GM12878 (cell line): Measurements from ENCODE around the gene ANKRD7. TPM values are rescaled to one million over a fixed set of nuclear protein-coding genes. Genes with fewer than 3 reads are reported as not detected.

Experiments used
- ATAC-seq: fragments of 200-7000 bp; cut with Tn5 transposase; 3 replicates; pipeline ENCODE4 v1.9.1; 2020; ENCODE audit warnings: mild to moderate bottlenecking, moderate library complexity
- BruUV-seq: library from RNA; stranded (reverse); fragments of 400-500 nt; replicated peaks from 2 replicates; lab custom pipeline; 2021; lab: Mats Ljungman, UMichigan
- CTCF ChIA-PET: fragments of 300-600 bp; sonication (Branson Sonifier 250); formaldehyde crosslinking; extraction: SDS; loops from one replicate; lab custom pipeline; 2021; ENCODE audit warnings: inconsistent platforms; lab: Yijun Ruan, JAX
- POLR2A ChIA-PET: fragments of 350-600 bp; formaldehyde crosslinking; extraction: SDS; loops from one replicate; lab custom pipeline; 2021; ENCODE audit warnings: inconsistent platforms; lab: Charles Lee
- RAD21 ChIA-PET: fragments of 300-600 bp; sonication (Branson Sonifier 250); formaldehyde crosslinking; loops from one replicate; lab custom pipeline; 2023; ENCODE audit warnings: antibody characterized with exemption; ENCODE audit not compliant: unreplicated experiment; lab: Charles Lee
- SMC1A ChIA-PET: fragments of 300-600 bp; sonication (Branson Sonifier 250); formaldehyde crosslinking; loops from one replicate; lab custom pipeline; 2023; ENCODE audit not compliant: unreplicated experiment, uncharacterized antibody; lab: Charles Lee
- DNase-seq: peaks from one replicate; pipeline ENCODE4 v3.0.0-alpha.2; 2011; ENCODE audit warnings: low read depth, low spot score
- FAIRE-seq: peaks from 3 replicates; lab custom pipeline; 2011; peaks lifted over from hg19 to GRCh38; lab: Jason Lieb, UNC
- H2AFZ ChIP-seq: 2 replicates; pipeline ENCODE4 v1.6.0; 2011; ENCODE audit warnings: low read depth, low read length, control low read depth; ENCODE audit not compliant: control insufficient read depth
- H3K27ac ChIP-seq: 2 replicates; pipeline ENCODE4 v1.5.1; 2011; ENCODE audit warnings: control low read depth; ENCODE audit not compliant: control insufficient read depth, insufficient read depth
- H3K27me3 ChIP-seq, 2 experiments: replicated peaks in 1 of 2; 2 replicates each; pipeline versions ENCODE4 v1.6.0 to v1.6.1; 2011; ENCODE audit warnings: low read length in 1 of 2; ENCODE audit not compliant: control insufficient read depth in 2 of 2, insufficient read depth in 2 of 2
- H3K36me3 ChIP-seq, 2 experiments: 2 replicates each; pipeline ENCODE4 v1.5.1; 2011; ENCODE audit warnings: low read length in 1 of 2; ENCODE audit not compliant: control insufficient read depth in 2 of 2, insufficient read depth in 2 of 2
- H3K4me1 ChIP-seq: 2 replicates; pipeline ENCODE4 v1.6.1; 2011; ENCODE audit warnings: mild to moderate bottlenecking, low read length, moderate library complexity, mixed read lengths; ENCODE audit not compliant: control insufficient read depth, insufficient read depth
- H3K4me2 ChIP-seq: 2 replicates; pipeline ENCODE4 v1.6.0; 2011; ENCODE audit warnings: control low read depth; ENCODE audit not compliant: control insufficient read depth, insufficient read depth
- H3K4me3 ChIP-seq: fragments of 200-600 bp; sonication (generic); 2 replicates; pipeline ENCODE4 v1.5.1; 2016
- H3K79me2 ChIP-seq: 2 replicates; pipeline ENCODE4 v1.6.0; 2011; ENCODE audit warnings: low read length; ENCODE audit not compliant: control insufficient read depth, insufficient read depth
- H3K9ac ChIP-seq: 2 replicates; pipeline ENCODE4 v1.8.0; 2011; ENCODE audit warnings: low read length, control low read depth, mixed read lengths; ENCODE audit not compliant: control insufficient read depth, insufficient read depth
- H3K9me3 ChIP-seq: replicated peaks from 3 replicates; pipeline ENCODE4 v1.5.1; 2011; ENCODE audit warnings: mild to moderate bottlenecking, low read length; ENCODE audit not compliant: control insufficient read depth, insufficient read depth
- H4K20me1 ChIP-seq: 2 replicates; pipeline ENCODE4 v1.6.0; 2011; ENCODE audit not compliant: control insufficient read depth, insufficient read depth
- ATF2 ChIP-seq: IDR thresholded peaks from 2 replicates; pipeline ENCODE4 v1.6.1; 2012; ENCODE audit warnings: low read length, inconsistent platforms
- ATF3 ChIP-seq: IDR thresholded peaks from 2 replicates; pipeline ENCODE4 v1.6.1; 2011; ENCODE audit warnings: low read depth, mild to moderate bottlenecking, low read length, moderate library complexity, borderline replicate concordance; ENCODE audit errors: extremely low read depth
- GATAD2B ChIP-seq: fragments of 450-650 bp; conservative IDR thresholded peaks from 2 replicates; pipeline ENCODE4 v1.6.1; 2017; ENCODE audit warnings: low read depth, mild to moderate bottlenecking, moderate library complexity
- IRF3 ChIP-seq: fragments of 450-650 bp; IDR thresholded peaks from 2 replicates; pipeline ENCODE4 v1.6.1; 2014; ENCODE audit warnings: mild to moderate bottlenecking
- IRF4 ChIP-seq: IDR thresholded peaks from 2 replicates; pipeline ENCODE4 v1.6.1; 2011; ENCODE audit warnings: low read depth, low read length
- NBN ChIP-seq: fragments of 450-650 bp; IDR thresholded peaks from 2 replicates; pipeline ENCODE4 v1.6.1; 2016
- NKRF ChIP-seq: fragments of 450-650 bp; conservative IDR thresholded peaks from 2 replicates; pipeline ENCODE4 v1.6.1; 2017; ENCODE audit warnings: mild to moderate bottlenecking, moderate library complexity
- PAX8 ChIP-seq: fragments of 450-650 bp; IDR thresholded peaks from 2 replicates; pipeline ENCODE4 v1.6.1; 2017; ENCODE audit warnings: mild to moderate bottlenecking, moderate library complexity
- PML ChIP-seq: IDR thresholded peaks from 2 replicates; pipeline ENCODE4 v1.6.1; 2012; ENCODE audit warnings: low read length, inconsistent platforms
- SPI1 ChIP-seq: IDR thresholded peaks from 2 replicates; pipeline ENCODE4 v1.6.1; 2011; ENCODE audit warnings: low read depth, mild to moderate bottlenecking, low read length, moderate library complexity, borderline replicate concordance; ENCODE audit not compliant: insufficient read depth
- SRF ChIP-seq, 2 experiments: IDR thresholded peaks; 2 replicates each; pipeline ENCODE4 v1.6.1; 2011; ENCODE audit warnings: low read depth in 2 of 2, low read length in 2 of 2, mild to moderate bottlenecking in 1 of 2, moderate library complexity in 1 of 2
- ZBTB11 ChIP-seq: fragments of 450-650 bp; formaldehyde crosslinking; IDR thresholded peaks from 2 replicates; pipeline ENCODE4 v1.5.0; 2022; ENCODE audit warnings: mild to moderate bottlenecking, missing genetic modification characterization
- ZBTB33 ChIP-seq: fragments of 450-650 bp; IDR thresholded peaks from 2 replicates; pipeline ENCODE4 v1.6.1; 2017; ENCODE audit warnings: mild to moderate bottlenecking
- WGBS: methylation state at CpG from one replicate; pipeline ENCODE4 v1.1.6; 2016; ENCODE audit warnings: low lambda C conversion rate; ENCODE audit not compliant: insufficient replicate concordance, insufficient coverage; ENCODE audit errors: missing lambda C conversion rate; 5-methylcytosine and 5-hydroxymethylcytosine counted together
- in situ Hi-C: fragments of 300-500 bp; cut with MboI; formaldehyde crosslinking; loops from 9 replicates; pipeline ENCODE4 v1.14.3; 2018; ENCODE audit warnings: mixed read lengths
- intact Hi-C: fragments of 100-400 bp; cut with micrococcal nuclease; formaldehyde crosslinking; loops from one replicate; pipeline ENCODE4 v1.14.2; 2022; ENCODE audit not compliant: unreplicated experiment
- polyA plus RNA-seq, 11 experiments: library from polyadenylated mRNA; depleted of rRNA in 4 of 11; unstranded in 6 of 11; stranded (reverse) in 5 of 11; fragments of >200 nt; fragmentation: Nextera tagmentation in 4 of 11; fragmentation: Illumina TruSeq in 1 of 11; extraction: Ambion mirVana in 4 of 11; extraction: Trizol in 1 of 11; gene quantifications; 1 replicate in 1 of 11; 2 replicates in 10 of 11; pipeline versions ENCODE4 v1.2.1 to v1.2.3, GENCODE V29; 2011 to 2016; ENCODE audit warnings: inconsistent platforms in 2 of 11, missing spikeins in 2 of 11, low read depth in 1 of 11
- total RNA-seq, 4 experiments: library from RNA; depleted of rRNA in 3 of 4; stranded (reverse); fragments of >200 nt in 3 of 4; fragmentation: Illumina TruSeq in 1 of 4; extraction: Trizol in 1 of 4; gene quantifications; 2 replicates each; pipeline versions ENCODE4 v1.2.1 to v1.2.3, GENCODE V29; 2013 to 2021

The ANKRD7 gene
- total and polyA plus RNA-seq, 10 of the 15 experiments (the other 5 are each of a cell fraction or from before 2014, with no cell fraction given), result 0.12 to 0.46 (median 0.31) TPM; not detected in 3

- H3K9me3 ChIP-seq, result peaks cover 7% of the 10 kb centered on the region; the same call in 2 of the 3 replicates
- ChIA-PET CTCF (no interaction called here), RAD21 (no interaction called here), POLR2A (no interaction called here), SMC1A (interaction anchor here (0.6 kb wide), 1 partner anchor 227 kb away, joined by 3 read pairs; no protein-coding TSS in a partner anchor)
- FAIRE-seq, result no peak
- H3K9ac ChIP-seq, result no peak overlapping the region
- no peak for DNase-seq
- no peak overlapping the region for H2AFZ ChIP-seq
- H3K4me3 ChIP-seq, result no peak overlapping the region
- intact Hi-C loops, result no loop called here
- no peak overlapping the region for H3K4me2 ChIP-seq
- H3K27me3 ChIP-seq, result no peaks in the 10 kb centered on the region; a peak in 1 of 4 replicates
- H3K4me1 ChIP-seq, result peaks cover 7% of the 10 kb centered on the region; the same call in 1 of the 2 replicates
- 94% methylated on average over 2 of the region's 2 CpGs for WGBS
- in situ Hi-C loops, result no loop called here
- H3K36me3 ChIP-seq, result no peaks in the 10 kb centered on the region
- no peak overlapping the region for H3K27ac ChIP-seq
- no peaks in the 10 kb centered on the region for H3K79me2 ChIP-seq
- ATAC-seq, result no peak
- H4K20me1 ChIP-seq, result no peaks in the 10 kb centered on the region
- no TSS peak for BruUV-seq
- TF ChIP-seq GATAD2B (no peak), ZBTB33 (no peak), NKRF (no peak), PAX8 (no peak), NBN (no peak), IRF3 (no peak), ATF2 (no peak), SRF (IDR thresholded peaks at IDR 0.05; ENCODE audit: low read depth in 2 of 2, low read length in 2 of 2) (no peak), SPI1 (no peak), PML (no peak), IRF4 (no peak), ZBTB11 (CRISPR knock-in tag) (no peak), ATF3 (no peak)
These were observed 61.6 kb downstream of the ANKRD7 start for GRCh38 chr7:118286131-118286530.
